ENCODE measurements around the gene POLG2.
"Not testable (repeated sequence)": the region's sequence is repeated elsewhere in the genome, so short reads cannot be mapped to it uniquely, and the experiment has no call there.

The POLG2 gene

DNA sequence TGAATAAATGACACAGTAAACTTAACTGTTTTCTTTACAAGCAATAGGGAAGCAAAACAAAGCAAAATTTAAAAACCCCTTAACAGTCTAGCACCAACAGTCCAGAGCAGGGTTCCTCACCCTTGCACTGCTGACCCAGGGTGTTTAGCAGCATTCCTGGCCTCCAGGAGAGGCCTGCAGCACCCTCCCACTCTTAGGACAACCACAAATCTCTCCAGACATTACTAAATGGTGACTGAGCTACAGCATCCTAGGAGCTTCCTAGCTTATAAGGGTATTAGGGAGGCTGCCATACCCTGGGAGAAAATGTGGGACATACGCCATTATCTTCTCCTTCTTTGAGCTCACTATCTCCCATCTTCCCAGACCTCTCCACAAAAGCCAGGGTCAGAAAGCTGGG, 15.9 kb downstream of the POLG2 start:
- FAIRE-seq, result no peak

DNA sequence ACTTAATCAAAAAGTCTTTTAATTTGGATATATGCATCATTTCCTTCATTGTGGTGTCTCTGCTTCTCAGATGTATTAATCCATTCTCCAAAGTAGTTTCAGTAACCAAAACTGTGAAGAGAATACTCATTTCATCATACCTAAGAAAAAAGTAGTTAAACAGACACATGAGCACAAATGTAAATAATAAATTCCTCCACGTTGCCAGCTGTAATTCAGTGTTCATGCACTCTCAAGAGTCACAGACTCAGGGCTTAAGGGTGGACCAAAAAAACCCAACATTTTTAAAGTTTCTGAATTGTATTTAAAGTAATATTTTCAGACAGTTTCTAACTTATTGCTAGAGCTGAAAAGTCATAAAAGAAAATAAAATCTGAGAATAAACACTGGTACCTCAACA, 19.0 kb downstream of the POLG2 start:
- FAIRE-seq, result peak; percentile 33

DNA sequence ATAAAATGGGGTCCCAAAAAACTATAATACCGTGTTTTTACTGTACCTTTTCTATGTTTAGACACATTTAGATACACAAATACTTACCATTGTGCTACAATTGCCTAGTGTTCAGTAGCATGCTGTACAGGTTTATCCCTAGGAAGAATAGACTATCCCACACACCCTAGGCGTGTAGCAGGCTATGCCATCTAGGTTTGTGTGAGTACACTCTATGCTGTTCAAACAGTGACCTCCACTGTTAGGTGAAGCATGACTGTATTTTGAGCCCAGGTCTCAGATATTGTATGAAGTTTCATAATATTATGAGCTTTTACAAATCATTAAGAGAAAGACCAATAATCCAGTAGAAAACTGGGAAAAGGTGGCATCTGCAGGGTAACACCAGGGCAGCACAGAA, 24.3 kb downstream of the POLG2 start:
- no peak for FAIRE-seq

DNA sequence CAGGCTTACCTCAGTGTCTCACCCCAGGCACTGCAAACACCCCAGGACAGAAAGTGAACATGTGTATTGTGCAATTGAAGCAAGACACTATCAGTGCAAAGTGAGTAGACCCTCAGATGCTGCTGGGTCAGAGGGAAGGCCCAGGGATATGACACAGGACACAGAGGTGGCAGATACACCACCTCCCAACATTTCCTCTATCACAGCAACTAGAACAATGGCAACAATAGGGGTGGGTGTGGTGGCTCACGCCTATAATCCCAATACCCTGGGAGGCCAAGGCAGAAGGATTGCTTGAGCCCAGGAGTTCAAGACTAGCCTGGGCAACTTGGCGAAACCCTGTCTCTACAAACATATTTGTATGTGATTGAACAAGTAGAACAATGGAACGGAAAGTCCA, 25.4 kb downstream of the POLG2 start:
- no peak for FAIRE-seq

DNA sequence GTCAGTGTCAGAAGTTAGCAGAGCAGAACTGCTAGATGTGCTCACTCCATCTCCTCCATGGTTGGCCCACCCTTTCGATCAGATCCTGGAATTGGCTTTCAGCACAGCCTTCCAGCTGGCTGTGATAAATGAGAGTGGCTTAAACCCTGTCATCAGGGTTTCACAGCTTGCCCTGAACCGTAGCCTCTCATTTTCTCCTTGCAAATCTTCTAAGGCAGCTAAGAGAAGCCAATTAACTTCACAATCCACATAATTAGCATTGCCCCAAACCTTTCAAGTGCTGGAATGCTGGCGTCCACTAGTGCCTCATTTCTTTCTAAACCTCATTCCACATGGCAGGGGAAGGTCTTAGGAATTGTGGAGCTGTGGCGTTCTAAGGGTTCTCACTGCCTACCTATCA, 26.2 kb downstream of the POLG2 start:
- FAIRE-seq, result no peak

DNA sequence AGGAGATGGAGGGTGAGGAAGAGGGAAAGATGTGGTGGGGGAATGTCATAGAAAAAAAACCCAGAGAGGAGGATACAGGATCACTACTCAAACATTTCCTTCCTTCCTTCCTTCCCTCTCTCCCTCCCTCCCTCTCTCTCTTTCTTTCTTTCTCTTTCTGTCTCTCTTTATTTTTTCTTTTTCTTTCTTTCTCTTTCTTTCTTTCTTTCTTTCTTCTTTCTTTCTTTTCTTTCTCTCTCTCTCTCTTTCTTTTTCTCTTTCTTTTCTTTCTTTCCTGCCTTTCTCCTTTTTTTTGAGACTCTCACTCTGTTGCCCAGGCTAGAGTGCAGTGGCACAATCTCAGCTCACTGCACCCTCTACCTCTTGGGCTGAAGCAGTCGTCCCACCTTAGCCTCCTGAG, 30.0 kb downstream of the POLG2 start:
- FAIRE-seq, result not testable (repeated sequence)

DNA sequence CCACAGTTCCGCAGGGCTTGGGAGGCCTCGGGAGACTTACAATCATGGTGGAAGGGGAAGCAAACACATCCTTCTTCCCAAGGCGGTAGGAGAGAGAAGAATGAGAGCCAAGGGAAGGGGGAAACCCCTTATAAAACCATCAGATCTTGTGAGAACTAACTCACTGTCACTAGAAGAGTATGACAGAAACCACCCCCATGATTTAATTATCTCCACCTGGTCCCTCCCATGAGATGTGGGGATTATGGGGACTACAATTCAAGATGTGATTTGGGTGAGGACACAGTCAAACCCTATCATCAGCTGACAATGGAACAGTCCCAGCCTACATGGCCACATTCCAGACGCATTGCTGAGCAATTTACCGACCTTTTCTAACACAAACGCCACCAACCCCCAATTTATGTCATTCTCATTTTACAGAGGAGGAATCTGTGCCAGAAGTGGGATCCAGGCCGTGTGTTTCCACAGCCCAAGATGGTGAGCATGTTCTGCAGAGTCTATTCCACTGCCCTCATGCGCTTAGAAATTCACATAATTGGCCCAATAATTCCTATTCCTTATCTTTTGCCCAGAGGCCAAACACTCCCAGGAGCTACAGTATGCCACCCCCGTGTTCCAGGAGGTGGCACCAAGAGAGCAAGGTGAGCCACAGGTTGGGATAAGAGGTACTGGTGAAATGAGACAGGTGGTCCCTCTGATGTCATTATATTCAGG, 30.7 kb downstream of the POLG2 start:
- FAIRE-seq, result no peak

DNA sequence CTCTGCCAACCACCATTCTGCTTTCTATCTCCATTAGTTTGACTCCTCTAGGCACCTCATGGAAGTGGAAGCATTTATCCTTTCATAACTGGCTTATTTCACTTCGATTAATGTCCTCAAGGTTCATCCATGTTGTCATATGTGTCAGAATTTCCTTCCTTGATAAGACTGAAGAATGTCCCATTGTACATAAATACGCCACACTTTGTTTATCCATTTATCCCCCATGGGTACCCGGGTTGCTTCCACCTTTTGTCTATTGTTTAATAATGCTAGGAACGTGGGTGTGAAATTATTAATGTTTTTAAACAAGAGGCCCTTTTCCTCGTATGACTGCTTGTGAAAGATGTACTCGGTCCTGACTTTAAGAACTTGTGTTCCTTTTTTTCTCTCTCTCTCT, 35.1 kb downstream of the POLG2 start:
- no peak for FAIRE-seq

DNA sequence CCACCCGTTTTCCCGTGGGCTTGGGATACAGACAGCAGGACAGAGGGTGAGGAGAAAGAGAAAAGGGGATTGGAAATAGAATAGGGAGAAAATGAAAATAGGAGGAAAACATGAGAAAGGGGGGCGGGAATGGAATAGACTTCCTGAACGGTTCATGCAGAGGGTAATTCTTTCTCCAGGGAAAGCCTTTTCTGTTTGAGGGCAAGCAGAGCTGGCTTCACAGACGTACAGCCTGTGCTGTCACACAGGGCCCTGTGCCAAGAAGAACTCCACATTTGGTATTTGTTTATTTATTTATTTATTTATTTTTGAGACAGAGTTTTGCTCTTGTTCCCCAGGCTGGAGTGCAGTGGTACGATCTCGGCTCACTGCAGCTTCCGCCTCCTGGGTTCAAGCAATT, 35.9 kb downstream of the POLG2 start:
- FAIRE-seq, result no peak

DNA sequence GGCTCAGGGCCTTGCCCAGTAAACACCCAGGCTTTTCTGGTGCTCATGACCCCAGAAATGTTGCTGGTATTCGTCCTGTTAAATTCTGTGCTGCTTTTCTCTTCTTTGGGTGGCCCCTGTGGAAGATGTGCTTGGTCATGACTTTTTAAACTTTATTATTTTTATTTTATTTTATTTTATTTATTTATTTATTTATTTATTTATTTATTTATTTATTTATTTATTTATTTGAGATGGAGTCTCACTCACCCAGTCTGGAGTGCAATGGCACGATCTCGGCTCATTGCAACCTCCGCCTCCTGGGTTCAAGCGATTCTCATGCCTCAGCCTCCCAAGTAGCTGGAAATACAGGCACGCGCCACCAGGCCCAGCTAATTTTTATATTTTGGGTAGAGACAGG, 37.0 kb downstream of the POLG2 start:
- FAIRE-seq, result not testable (repeated sequence)

DNA sequence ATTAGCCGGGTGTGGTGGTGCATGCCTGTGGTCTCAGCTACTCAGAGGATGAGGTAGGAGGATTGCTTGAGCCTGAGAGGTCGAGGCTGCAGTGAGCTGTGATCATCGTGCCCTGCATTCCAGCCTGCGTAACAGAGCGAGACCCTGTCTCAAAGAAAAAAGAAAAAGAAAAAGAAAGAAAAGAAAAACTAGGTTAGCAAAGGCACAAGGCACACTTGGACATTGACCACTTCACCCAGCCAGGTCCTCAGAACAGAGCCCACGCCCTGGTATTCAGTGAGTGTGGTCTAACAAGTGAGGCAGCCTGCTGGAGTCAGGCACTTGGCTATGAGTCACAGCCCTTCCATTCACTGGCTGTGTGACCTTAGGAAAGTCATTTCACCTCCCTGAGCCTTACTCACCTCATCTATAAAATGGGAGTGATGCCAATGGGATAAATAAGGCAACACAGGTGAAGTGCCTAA, 37.5 kb downstream of the POLG2 start:
- FAIRE-seq, result no peak

DNA sequence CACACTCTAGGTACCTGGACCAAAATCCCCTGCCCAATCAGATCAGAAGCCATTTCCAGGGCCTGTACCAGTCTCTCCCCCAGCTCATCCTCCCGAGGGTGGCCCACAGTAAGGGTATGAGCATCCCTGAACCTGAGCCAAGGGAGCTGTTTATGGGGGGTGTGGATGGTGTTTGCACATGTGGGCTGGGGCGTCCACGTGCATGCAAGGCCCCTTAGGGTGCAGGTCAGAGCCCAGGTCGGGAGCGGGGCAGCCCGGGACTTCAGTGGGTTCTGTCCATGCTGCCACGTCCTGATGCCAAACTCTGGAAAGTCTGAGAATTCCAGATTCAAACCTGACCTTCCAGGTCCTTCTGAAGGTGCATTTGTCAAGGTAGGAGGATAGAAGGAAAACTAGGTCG, 38.1 kb downstream of the POLG2 start:
- no peak for FAIRE-seq

DNA sequence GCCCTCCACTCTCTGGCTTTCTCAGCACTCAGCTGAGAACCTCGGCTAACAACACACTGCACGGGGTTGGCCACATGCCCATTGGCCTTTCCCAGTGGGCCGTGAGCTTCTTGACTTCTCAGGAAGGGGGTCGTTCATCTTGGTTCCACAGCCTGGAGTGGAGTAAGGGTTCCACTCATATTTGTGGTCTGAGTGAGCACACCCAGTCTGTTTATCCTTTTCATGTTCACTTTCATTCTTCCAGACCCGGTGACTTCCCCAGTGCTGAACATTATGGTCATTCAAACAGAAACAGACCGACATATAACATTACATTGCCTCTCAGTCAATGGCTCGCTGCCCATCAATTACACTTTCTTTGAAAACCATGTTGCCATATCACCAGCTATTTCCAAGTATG, 39.7 kb downstream of the POLG2 start:
- FAIRE-seq, result no peak

DNA sequence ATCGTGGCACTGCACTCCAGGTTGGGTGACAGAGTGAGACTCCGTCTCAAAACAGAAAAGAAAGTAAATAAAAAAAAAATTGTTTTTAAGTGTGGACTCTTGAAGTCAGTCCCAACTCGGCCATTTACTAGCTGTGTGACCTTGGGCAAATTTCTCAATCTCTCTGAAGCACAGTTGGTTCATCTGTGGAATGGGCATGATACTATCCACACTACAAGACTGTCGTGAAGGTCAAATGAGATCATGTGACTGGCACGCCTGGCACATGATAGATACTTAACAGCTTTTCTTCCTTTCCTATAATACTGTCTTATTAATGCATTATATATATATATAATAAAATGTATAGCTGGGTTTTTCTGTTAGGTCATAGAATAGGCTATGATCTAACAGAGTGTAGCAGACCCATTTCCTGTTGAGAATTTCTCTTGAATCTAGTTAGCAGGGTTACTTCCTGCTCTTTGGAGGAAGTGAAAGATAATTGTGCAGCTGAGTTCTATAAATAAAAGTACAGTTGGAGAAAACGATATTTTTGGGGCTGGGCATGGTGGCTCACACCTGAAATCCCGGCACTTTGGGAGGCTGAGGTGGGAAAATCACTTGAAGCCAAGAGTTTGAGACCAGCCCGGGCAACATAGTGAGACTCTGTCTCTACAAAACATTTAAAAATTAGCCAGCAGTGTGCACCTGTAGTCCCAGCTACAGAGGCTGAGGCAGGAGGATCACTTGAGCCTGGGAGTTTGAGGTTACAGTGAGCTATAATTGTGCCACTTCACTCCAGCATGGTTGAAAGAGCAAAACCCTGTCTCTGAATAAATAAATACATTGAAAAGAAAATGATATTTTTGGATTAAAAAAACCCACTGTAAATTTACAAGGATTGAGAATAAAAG, 40.6 kb downstream of the POLG2 start:
- no peak for FAIRE-seq

DNA sequence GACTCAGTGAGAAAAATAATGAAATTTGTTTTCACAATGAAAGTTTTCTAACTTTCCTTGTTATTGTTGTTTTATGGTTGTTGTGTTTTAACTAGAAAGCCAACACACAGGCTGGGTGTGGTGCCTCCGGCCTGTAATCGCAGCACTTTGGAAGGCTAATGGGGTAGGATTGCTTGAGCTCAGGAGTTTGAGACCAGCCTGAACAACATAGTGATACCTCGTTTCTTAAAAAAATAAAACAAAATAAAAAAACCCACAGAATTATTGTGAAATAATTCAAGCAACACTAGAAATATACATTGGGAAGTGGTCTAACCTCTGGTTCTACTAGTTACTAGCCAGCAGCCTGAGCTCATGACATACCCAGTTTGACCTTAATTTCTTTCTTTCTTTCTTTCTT, 47.3 kb downstream of the POLG2 start:
- no peak for FAIRE-seq

DNA sequence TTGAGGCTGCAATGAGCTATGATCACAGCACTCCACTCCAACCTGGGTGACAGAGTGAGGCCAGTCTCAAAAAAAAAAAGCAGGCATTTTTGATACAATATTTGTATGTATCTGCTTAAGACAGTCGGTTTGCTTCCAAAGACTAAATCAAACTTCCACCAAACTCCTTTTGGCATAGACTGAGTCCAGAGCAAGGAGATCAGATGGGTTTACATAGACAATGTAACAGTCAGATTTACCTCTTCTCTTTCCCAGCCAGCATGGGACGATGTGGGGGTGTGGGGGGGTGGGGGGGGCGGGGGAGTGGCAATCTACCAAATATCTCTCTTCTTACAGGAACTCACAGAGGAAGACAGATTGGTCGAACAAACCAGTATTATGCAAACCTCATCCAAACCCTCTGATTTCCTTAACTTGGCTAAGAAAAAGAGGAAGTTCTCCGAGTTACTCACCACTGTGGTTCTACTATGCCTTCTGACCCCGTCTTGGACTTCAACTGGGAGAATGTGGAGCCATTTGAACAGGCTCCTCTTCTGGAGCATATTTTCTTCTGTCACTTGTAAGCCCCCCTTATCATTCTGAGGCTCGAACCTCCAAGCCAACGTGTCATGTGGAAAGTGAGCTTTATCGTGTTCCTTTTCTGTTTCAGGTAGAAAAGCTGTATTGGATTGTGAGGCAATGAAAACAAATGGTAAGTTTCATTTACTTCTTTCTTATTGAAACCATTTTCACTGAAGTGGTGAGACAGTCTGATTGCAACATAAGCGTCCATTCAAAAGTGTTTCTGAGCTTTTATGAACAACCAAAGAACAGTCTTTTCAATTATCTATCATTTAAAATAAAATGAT, 48.0 kb downstream of the POLG2 start, which contains the start of gene MILR1:
TSS of gene MILR1 (plus strand) at position 451 of the 848 bp plus-strand sequence. CDS start at position 505, 54 bp downstream.
- FAIRE-seq, result no peak

DNA sequence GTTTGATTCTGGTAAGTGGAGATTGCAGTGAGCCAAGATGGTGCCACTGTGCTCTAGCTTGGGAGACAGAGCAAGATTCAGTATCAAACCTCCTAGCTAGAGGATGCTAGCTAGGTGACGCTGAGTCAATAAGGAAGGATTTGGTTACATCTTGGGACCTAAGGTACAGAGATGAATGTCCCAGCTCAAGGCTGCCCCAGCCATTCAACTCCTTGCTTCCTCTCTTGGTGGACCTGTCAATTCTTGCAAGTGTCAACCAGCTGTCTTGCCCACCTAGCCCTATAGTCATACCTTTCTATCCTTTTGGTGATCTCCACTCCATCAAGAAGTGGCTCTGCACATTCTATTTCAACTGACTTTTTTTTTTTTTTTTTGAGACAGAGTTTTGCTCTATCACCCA, 49.3 kb downstream of the POLG2 start:
- no peak for FAIRE-seq

DNA sequence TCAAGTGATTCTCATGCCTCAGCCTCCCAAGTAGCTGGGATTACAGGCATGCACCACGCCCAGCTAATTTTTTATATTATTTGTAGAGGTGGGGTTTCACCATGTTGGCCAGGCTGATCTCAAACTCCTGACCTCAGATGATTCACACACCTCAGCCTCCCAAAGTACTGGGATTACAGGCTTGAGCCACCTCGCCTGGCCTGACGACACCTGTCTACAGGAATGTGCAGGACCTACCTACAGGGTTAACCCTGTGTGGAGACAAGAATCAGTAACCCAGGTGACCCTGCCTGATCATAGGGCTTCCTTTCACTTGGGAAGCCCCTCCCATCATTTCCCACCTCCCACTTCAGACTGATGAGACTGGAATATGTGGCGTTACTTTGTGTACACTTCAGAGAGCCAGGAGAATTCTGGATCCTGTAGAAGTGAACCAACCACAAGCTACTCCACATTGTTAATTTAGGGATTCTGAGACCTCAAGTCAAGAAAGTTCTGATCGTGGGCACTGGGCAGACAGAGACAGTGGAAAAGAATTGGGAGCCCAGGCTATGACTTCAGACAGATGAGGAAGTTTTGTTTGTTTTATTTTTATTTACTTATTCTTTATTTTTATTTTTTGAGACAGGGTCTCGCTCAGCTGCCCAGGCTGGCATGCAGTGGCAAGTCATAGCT, 53.6 kb downstream of the POLG2 start:
- FAIRE-seq, result no peak

DNA sequence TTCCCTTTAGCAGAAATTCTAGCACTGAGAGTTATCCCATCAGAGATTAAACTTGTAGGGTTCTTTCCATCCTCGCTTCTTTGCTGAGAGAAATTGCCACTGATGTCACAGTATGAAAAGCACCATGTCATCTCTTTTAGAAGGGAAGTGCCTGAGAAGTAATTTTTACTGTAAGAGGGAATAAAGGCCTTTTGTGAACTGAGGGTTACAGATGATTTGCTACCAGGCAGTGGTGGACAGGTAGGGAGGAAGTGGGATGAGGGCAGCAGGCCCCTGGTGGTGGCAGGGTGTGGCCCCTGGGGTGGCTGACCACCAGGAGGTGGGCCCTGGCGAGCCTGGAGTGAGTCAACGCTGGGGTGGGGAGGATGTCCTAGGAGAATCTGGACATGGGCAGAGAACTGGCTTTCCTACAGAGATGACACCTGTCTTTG, 54.3 kb downstream of the POLG2 start:
- FAIRE-seq, result no peak

DNA sequence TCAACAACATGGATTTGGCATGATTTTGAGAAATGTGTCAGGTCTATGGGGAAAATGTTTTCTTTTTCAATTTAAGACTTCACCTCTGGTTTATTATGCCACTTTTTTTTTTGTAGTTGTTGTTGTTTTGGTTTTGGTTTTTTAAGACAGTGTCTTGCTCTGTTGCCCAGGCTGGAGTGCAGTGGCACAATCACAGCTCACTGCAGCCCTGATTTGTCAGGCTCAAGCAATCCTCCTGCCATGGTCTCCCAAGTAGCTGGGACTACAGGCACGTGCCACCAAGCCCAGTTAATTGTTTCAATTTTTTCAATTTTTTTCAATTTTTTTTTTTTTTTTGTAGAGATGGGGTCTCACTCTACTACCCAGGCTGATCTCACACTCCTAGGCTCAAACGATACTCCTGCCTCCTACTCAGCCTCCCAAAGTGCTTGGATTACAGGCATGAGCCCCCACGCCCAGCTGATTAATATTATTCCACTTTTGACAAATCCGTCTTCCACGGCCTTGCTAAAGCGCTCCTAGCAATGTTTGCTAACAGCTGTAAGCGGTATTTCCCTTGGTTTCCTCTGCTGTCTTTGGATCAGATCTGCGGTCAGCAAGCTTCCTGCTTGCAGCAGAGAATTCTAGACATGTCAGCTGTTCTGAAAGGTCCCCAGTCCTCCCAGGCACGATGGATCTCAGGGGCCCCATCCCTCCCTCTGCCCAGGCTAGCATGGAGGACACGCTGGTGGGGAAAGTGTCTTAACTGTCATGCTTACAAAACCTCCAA, 54.9 kb downstream of the POLG2 start:
- no peak for FAIRE-seq

DNA sequence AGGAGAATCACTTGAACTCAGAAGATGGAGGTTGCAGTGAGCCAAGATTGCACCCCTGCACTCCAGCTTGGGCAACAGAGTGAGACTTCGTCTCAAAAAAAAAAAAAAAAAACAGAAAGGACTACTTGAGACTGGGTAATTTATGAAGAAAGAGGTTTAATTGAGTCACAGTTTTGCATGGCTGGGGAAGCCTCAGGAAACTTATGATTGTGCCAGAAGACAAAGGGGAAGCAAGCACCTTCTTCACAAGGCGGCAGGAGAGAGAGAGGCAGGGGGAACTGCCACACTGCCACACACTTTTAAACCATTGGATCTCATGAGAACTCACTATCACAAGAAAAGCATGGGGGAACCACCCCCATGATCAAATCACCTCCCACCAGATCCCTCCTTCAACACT, 56.9 kb downstream of the POLG2 start:
- no peak for FAIRE-seq

DNA sequence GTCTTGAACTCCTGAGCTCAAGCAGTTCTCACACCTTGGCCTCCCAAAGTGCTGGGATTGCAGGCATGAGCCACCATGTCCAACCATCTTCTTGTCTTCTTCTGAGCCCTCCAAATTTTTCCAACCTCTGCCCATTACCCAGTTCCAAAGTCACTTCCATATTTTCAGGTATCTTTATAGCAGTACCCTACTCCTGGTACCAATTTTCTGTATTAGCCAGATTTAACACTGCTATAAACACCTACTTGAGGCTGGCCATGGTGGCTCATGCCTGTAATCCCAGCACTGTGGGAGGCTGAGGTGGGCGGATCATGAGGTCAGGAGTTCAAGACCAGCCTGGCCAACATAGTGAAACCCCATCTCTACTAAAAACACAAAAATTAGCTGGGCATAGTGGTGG, 57.3 kb downstream of the POLG2 start:
- FAIRE-seq, result not testable (repeated sequence)

Data from islet of Langerhans (tissue), 1 donor.